HEK293 (cell line): ENCODE measurements around the gene DCP1A.

Experiments used
- CTCF ChIA-PET: fragments of 350-600 bp; formaldehyde crosslinking; extraction: SDS; loops from one replicate; lab custom pipeline; 2021; ENCODE audit warnings: antibody characterized with exemption; lab: Yijun Ruan, JAX
- POLR2A ChIA-PET: fragments of 300-600 bp; formaldehyde crosslinking; extraction: SDS; loops from one replicate; lab custom pipeline; 2020; ENCODE audit warnings: antibody characterized with exemption, inconsistent platforms; lab: Yijun Ruan, JAX
- H3K27ac ChIP-seq: fragments of 200-500 bp; sonication (Bioruptor generic); 2 replicates; pipeline ENCODE4 v1.5.1; 2014; ENCODE audit warnings: low read depth, low read length, control low read depth, inconsistent platforms; ENCODE audit errors: extremely low read depth
- H3K36me3 ChIP-seq, 2 experiments: fragments of 200-500 bp in 1 of 2; sonication (Bioruptor generic) in 1 of 2; 1 replicate in 1 of 2; 2 replicates in 1 of 2; pipeline ENCODE4 v1.5.1; 2014 to 2017; ENCODE audit warnings: inconsistent platforms in 2 of 2, low read length in 2 of 2; ENCODE audit not compliant: control insufficient read depth in 2 of 2, insufficient read depth in 1 of 2
- H3K4me1 ChIP-seq: fragments of 200-500 bp; sonication (Bioruptor generic); 2 replicates; pipeline ENCODE4 v1.5.1; 2014; ENCODE audit warnings: mild to moderate bottlenecking, low read length, inconsistent platforms; ENCODE audit not compliant: control insufficient read depth, insufficient read depth
- H3K4me3 ChIP-seq: 2 replicates; pipeline ENCODE4 v1.5.1; 2011; ENCODE audit warnings: low read depth, mild to moderate bottlenecking, control low read depth, low read length, moderate library complexity
- H3K9me3 ChIP-seq: fragments of 200-500 bp; sonication (Bioruptor generic); 2 replicates; pipeline ENCODE4 v1.5.1; 2014; ENCODE audit warnings: low read depth, low read length, inconsistent platforms; ENCODE audit not compliant: control insufficient read depth, insufficient read depth
- BCL11B ChIP-seq: fragments of 450-650 bp; formaldehyde crosslinking; IDR thresholded peaks from 2 replicates; pipeline ENCODE4 v1.5.1; 2016; ENCODE audit warnings: low read depth, missing biosample characterization, missing genetic modification characterization
- GLIS1 ChIP-seq: fragments of 450-650 bp; formaldehyde crosslinking; IDR thresholded peaks from 2 replicates; pipeline ENCODE4 v1.5.1; 2016; ENCODE audit warnings: missing biosample characterization, missing genetic modification characterization
- PRDM10 ChIP-seq: fragments of 450-650 bp; formaldehyde crosslinking; IDR thresholded peaks from 2 replicates; pipeline ENCODE4 v1.5.1; 2016; ENCODE audit warnings: missing biosample characterization, missing genetic modification characterization
- SP7 ChIP-seq: fragments of 450-650 bp; formaldehyde crosslinking; IDR thresholded peaks from 2 replicates; pipeline ENCODE4 v1.5.1; 2016; ENCODE audit warnings: missing biosample characterization, missing genetic modification characterization
- TCF7L2 ChIP-seq: IDR thresholded peaks from 2 replicates; pipeline ENCODE4 v1.6.1; 2011; ENCODE audit warnings: low read depth, mild to moderate bottlenecking, inconsistent platforms, low read length, moderate library complexity, borderline replicate concordance
- ZNF132 ChIP-seq: fragments of 450-650 bp; formaldehyde crosslinking; IDR thresholded peaks from 2 replicates; pipeline ENCODE4 v1.5.1; 2017; ENCODE audit warnings: missing biosample characterization, missing genetic modification characterization, borderline replicate concordance
- ZNF169 ChIP-seq: fragments of 450-650 bp; formaldehyde crosslinking; IDR thresholded peaks from 2 replicates; pipeline ENCODE4 v1.5.1; 2016; ENCODE audit warnings: missing biosample characterization, missing genetic modification characterization
- ZNF175 ChIP-seq: fragments of 450-650 bp; formaldehyde crosslinking; IDR thresholded peaks from 2 replicates; pipeline ENCODE4 v1.5.1; 2016; ENCODE audit warnings: missing biosample characterization, missing genetic modification characterization
- ZNF2 ChIP-seq: fragments of 450-650 bp; formaldehyde crosslinking; IDR thresholded peaks from 2 replicates; pipeline ENCODE4 v1.5.1; 2016; ENCODE audit warnings: missing biosample characterization, missing genetic modification characterization
- ZNF202 ChIP-seq: fragments of 450-650 bp; formaldehyde crosslinking; IDR thresholded peaks from 2 replicates; pipeline ENCODE4 v1.5.1; 2016; ENCODE audit warnings: missing biosample characterization, missing genetic modification characterization, borderline replicate concordance
- ZNF274 ChIP-seq, 2 experiments: fragments of 200-500 bp in 1 of 2; fragments of 450-650 bp in 1 of 2; sonication (Bioruptor generic) in 1 of 2; formaldehyde crosslinking in 1 of 2; IDR thresholded peaks; 2 replicates each; pipeline versions ENCODE4 v1.5.1 to v1.6.1; 2014 to 2016; ENCODE audit warnings: borderline replicate concordance in 1 of 2, inconsistent platforms in 1 of 2, low read length in 1 of 2, missing biosample characterization in 1 of 2, missing genetic modification characterization in 1 of 2
- ZNF311 ChIP-seq: fragments of 450-650 bp; formaldehyde crosslinking; IDR thresholded peaks from 2 replicates; pipeline ENCODE4 v1.5.1; 2017; ENCODE audit warnings: missing biosample characterization, missing genetic modification characterization, borderline replicate concordance
- ZNF544 ChIP-seq: fragments of 450-650 bp; formaldehyde crosslinking; IDR thresholded peaks from 2 replicates; pipeline ENCODE4 v1.5.0; 2017; ENCODE audit warnings: missing biosample characterization, missing genetic modification characterization
- ZNF776 ChIP-seq: fragments of 450-650 bp; formaldehyde crosslinking; IDR thresholded peaks from 2 replicates; pipeline ENCODE4 v1.5.0; 2017; ENCODE audit warnings: missing biosample characterization, missing genetic modification characterization, borderline replicate concordance
- ZNF830 ChIP-seq: fragments of 450-650 bp; IDR thresholded peaks from 2 replicates; pipeline ENCODE4 v1.5.0; 2018; ENCODE audit warnings: missing biosample characterization, missing genetic modification characterization, low read depth, mild to moderate bottlenecking, moderate library complexity

The DCP1A gene

GRCh38 chr3:53239800-53240199, 107.5 kb downstream of the DCP1A start:
- ChIA-PET POLR2A (no interaction called here), CTCF (no interaction called here)
- peaks cover 0 to 71% of the 10 kb centered on the region in 2 experiments; a peak in 1 of 3 replicates for H3K36me3 ChIP-seq
- H3K4me3 ChIP-seq: no peak overlapping the region
- no peak overlapping the region for H3K27ac ChIP-seq
- no peaks in the 10 kb centered on the region for H3K9me3 ChIP-seq
- no peak for TF ChIP-seq ZNF132 (tag by site-specific recombination)
- no peak for TF ChIP-seq ZNF175 (tag by site-specific recombination)
- TF ChIP-seq, all 188 proteins: peak for 0
- peaks cover 3% of the 10 kb centered on the region; the same call in 1 of the 2 replicates for H3K4me1 ChIP-seq

- CTCF ChIA-PET: interaction anchor here (0.7 kb wide), 1 partner anchor 60 kb away, joined by 3 read pairs; no protein-coding TSS in a partner anchor
- Histone ChIP-seq H3K9me3 (no peaks in the 10 kb centered on the region), H3K4me1 (peaks cover 3% of the 10 kb centered on the region; the same call in 1 of the 2 replicates), H3K27ac (0 out of 2 replicates have a peak overlapping the region, but pooled peaks have one; percentile 24), H3K36me3 (peaks cover 0 to 80% of the 10 kb centered on the region in 2 experiments; a peak in 1 of 3 replicates), H3K4me3 (no peak overlapping the region)
- TF ChIP-seq ZNF169 (no peak), ZNF202 (tag by site-specific recombination) (no peak), ZNF544 (tag by site-specific recombination) (no peak), BCL11B (tag by site-specific recombination) (no peak), ZNF311 (tag by site-specific recombination) (no peak), ZNF830 (tag by site-specific recombination) (no peak), ZNF274 (IDR thresholded peaks at IDR 0.05; ENCODE audit: low read length) (no peak), ZNF274 (tag by site-specific recombination; IDR thresholded peaks at IDR 0.05; ENCODE audit: borderline replicate concordance) (no peak)
- POLR2A ChIA-PET: no interaction called here
These were observed 108.5 kb downstream of the DCP1A start for GRCh38 chr3:53238886-53239285.

GRCh38 chr3:53238051-53238850, 109.1 kb downstream of the DCP1A start:
- 0 out of 2 replicates have a peak overlapping the region, but pooled peaks have one; percentile 24 for H3K27ac ChIP-seq

More at GRCh38 chr3:53238051-53238850, 109.1 kb downstream of the DCP1A start:
- TF ChIP-seq SP7 (tag by site-specific recombination) (peak; percentile 44), ZNF2 (tag by site-specific recombination) (no peak), PRDM10 (0 out of 2 replicates have a peak, but pooled peaks have one; percentile 19), ZNF132 (tag by site-specific recombination) (no peak), ZNF776 (tag by site-specific recombination) (no peak), GLIS1 (0 out of 2 replicates have a peak, but pooled peaks have one; percentile 15), TCF7L2 (no peak)
- TF ChIP-seq, all 188 proteins: peak for 3
- Histone ChIP-seq H3K4me1 (no peaks in the 10 kb centered on the region), H3K36me3 (peaks cover 0 to 87% of the 10 kb centered on the region in 2 experiments; a peak in 1 of 3 replicates), H3K9me3 (no peaks in the 10 kb centered on the region), H3K4me3 (no peak overlapping the region)
- CTCF ChIA-PET: no interaction called here
- POLR2A ChIA-PET: no interaction called here
